ACC112 (cell line): Measurements from ENCODE around the gene TNIK.

ENCODE experiments used
- H2AFZ ChIP-seq: fragments of 200-600 bp; sonication (generic); one replicate; pipeline ENCODE4 v1.6.0; 2017; ENCODE audit warnings: antibody characterized with exemption, low read length; ENCODE audit not compliant: unreplicated experiment
- H3K27ac ChIP-seq: fragments of 200-600 bp; sonication (generic); 2 replicates; pipeline ENCODE4 v1.5.1; 2014; ENCODE audit warnings: low read depth, mild to moderate bottlenecking, antibody characterized with exemption, low read length, moderate library complexity
- H3K27me3 ChIP-seq: fragments of 200-600 bp; sonication (generic); 2 replicates; pipeline ENCODE4 v1.6.1; 2014; ENCODE audit warnings: mild to moderate bottlenecking, antibody characterized with exemption, low read length, moderate library complexity, mixed read lengths; ENCODE audit not compliant: insufficient read depth
- H3K36me3 ChIP-seq: fragments of 200-600 bp; sonication (generic); 2 replicates; pipeline ENCODE4 v1.6.1; 2016; ENCODE audit warnings: mild to moderate bottlenecking, antibody characterized with exemption, low read length, moderate library complexity, mixed read lengths; ENCODE audit not compliant: insufficient read depth
- H3K4me1 ChIP-seq: fragments of 200-600 bp; sonication (generic); one replicate; pipeline ENCODE4 v1.6.1; 2016; ENCODE audit warnings: low read length, mixed read lengths; ENCODE audit not compliant: insufficient read depth, unreplicated experiment, control insufficient read depth
- H3K4me3 ChIP-seq: fragments of 200-600 bp; sonication (generic); 2 replicates; pipeline ENCODE4 v1.5.1; 2014; ENCODE audit warnings: mild to moderate bottlenecking, low read depth, low read length
- H3K79me2 ChIP-seq: fragments of 200-600 bp; sonication (generic); one replicate; pipeline ENCODE4 v1.6.0; 2016; ENCODE audit warnings: low read length; ENCODE audit not compliant: control insufficient read depth, unreplicated experiment, insufficient read depth

Gene TNIK

GRCh38 chr3:171200052-171200749 lies 260.0 kb downstream of the TNIK start:
- Histone ChIP-seq H3K79me2 (no peaks in the 10 kb centered on the region), H2AFZ (no peak overlapping the region), H3K27ac (no peak overlapping the region), H3K27me3 (no peaks in the 10 kb centered on the region), H3K4me1 (peaks cover 26% of the 10 kb centered on the region), H3K36me3 (no peaks in the 10 kb centered on the region), H3K4me3 (no peak overlapping the region)

- H3K4me1 ChIP-seq, result peaks cover 24% of the 10 kb centered on the region
- H3K36me3 ChIP-seq, result no peaks in the 10 kb centered on the region
- H3K27me3 ChIP-seq, result no peaks in the 10 kb centered on the region
- H3K27ac ChIP-seq, result no peak overlapping the region
- no peak overlapping the region for H2AFZ ChIP-seq
- no peak overlapping the region for H3K4me3 ChIP-seq
- no peaks in the 10 kb centered on the region for H3K79me2 ChIP-seq
Observed at GRCh38 chr3:171199473-171199829, 260.8 kb downstream of the TNIK start.

- no peaks in the 10 kb centered on the region for H3K27me3 ChIP-seq
- peaks cover 29% of the 10 kb centered on the region for H3K4me1 ChIP-seq
- H3K79me2 ChIP-seq, result no peaks in the 10 kb centered on the region
- H3K4me3 ChIP-seq, result no peak overlapping the region
- no peaks in the 10 kb centered on the region for H3K36me3 ChIP-seq
- no peak overlapping the region for H2AFZ ChIP-seq
- peak overlapping the region; percentile 77 for H3K27ac ChIP-seq
Observed at GRCh38 chr3:171198781-171199472, 261.3 kb downstream of the TNIK start.

- no peak overlapping the region for H2AFZ ChIP-seq
- H3K79me2 ChIP-seq, result no peaks in the 10 kb centered on the region
- no peaks in the 10 kb centered on the region for H3K27me3 ChIP-seq
- peaks cover 52% of the 10 kb centered on the region for H3K4me1 ChIP-seq
- no peaks in the 10 kb centered on the region for H3K36me3 ChIP-seq
- H3K27ac ChIP-seq, result no peak overlapping the region
- no peak overlapping the region for H3K4me3 ChIP-seq
Observed at GRCh38 chr3:171195686-171196085, 264.5 kb downstream of the TNIK start.

- H3K4me1 ChIP-seq, result peaks cover 48% of the 10 kb centered on the region
- H3K36me3 ChIP-seq, result no peaks in the 10 kb centered on the region
- no peak overlapping the region for H3K27ac ChIP-seq
- no peak overlapping the region for H2AFZ ChIP-seq
- H3K4me3 ChIP-seq, result no peak overlapping the region
- no peaks in the 10 kb centered on the region for H3K79me2 ChIP-seq
- no peaks in the 10 kb centered on the region for H3K27me3 ChIP-seq
Observed at GRCh38 chr3:171194965-171195364, 265.2 kb downstream of the TNIK start.

GRCh38 chr3:171193693-171194092 lies 266.5 kb downstream of the TNIK start:
- no peak overlapping the region for H3K4me3 ChIP-seq
- no peaks in the 10 kb centered on the region for H3K36me3 ChIP-seq
- H3K27me3 ChIP-seq, result no peaks in the 10 kb centered on the region
- H3K79me2 ChIP-seq, result no peaks in the 10 kb centered on the region
- peak overlapping the region; percentile 51 for H3K27ac ChIP-seq
- H2AFZ ChIP-seq, result no peak overlapping the region
- peaks cover 38% of the 10 kb centered on the region for H3K4me1 ChIP-seq

- H3K4me3 ChIP-seq, result no peak overlapping the region
- H2AFZ ChIP-seq, result no peak overlapping the region
- no peaks in the 10 kb centered on the region for H3K27me3 ChIP-seq
- H3K79me2 ChIP-seq, result no peaks in the 10 kb centered on the region
- no peaks in the 10 kb centered on the region for H3K36me3 ChIP-seq
- H3K4me1 ChIP-seq, result peaks cover 33% of the 10 kb centered on the region
- peak overlapping the region; percentile 51 for H3K27ac ChIP-seq
Observed at GRCh38 chr3:171192176-171192854, 267.9 kb downstream of the TNIK start.

GRCh38 chr3:171190668-171191067 lies 269.5 kb downstream of the TNIK start:
- Histone ChIP-seq H3K27ac (no peak overlapping the region), H3K36me3 (no peaks in the 10 kb centered on the region), H3K79me2 (no peaks in the 10 kb centered on the region), H3K4me3 (no peak overlapping the region), H3K4me1 (peaks cover 37% of the 10 kb centered on the region), H3K27me3 (no peaks in the 10 kb centered on the region), H2AFZ (no peak overlapping the region)

GRCh38 chr3:171189394-171190080 lies 270.7 kb downstream of the TNIK start:
- Histone ChIP-seq H3K4me3 (no peak overlapping the region), H2AFZ (no peak overlapping the region), H3K36me3 (no peaks in the 10 kb centered on the region), H3K4me1 (peaks cover 42% of the 10 kb centered on the region), H3K27me3 (no peaks in the 10 kb centered on the region), H3K27ac (no peak overlapping the region), H3K79me2 (no peaks in the 10 kb centered on the region)

- no peak overlapping the region for H3K4me3 ChIP-seq
- H2AFZ ChIP-seq, result no peak overlapping the region
- no peak overlapping the region for H3K27ac ChIP-seq
- H3K36me3 ChIP-seq, result no peaks in the 10 kb centered on the region
- peaks cover 25% of the 10 kb centered on the region for H3K4me1 ChIP-seq
- no peaks in the 10 kb centered on the region for H3K79me2 ChIP-seq
- no peaks in the 10 kb centered on the region for H3K27me3 ChIP-seq
Observed at GRCh38 chr3:171187706-171188290, 272.4 kb downstream of the TNIK start.
